ENCODE data around the gene HOXC10. TPM values are rescaled to one million over a fixed set of nuclear protein-coding genes. Genes with fewer than 3 reads are reported as not detected.

Gene HOXC10
- total and polyA plus RNA-seq, 2 donors from 2014 or later = 49.7 to 50.7 TPM

- H3K27ac ChIP-seq (ENCODE audit: low read depth in 2 of 2, low read length in 2 of 2) = peak overlapping the region; percentile 26 to 61
- H3K9me3 ChIP-seq (ENCODE audit: control insufficient read depth in 2 of 3, insufficient read depth in 1 of 3, low read length in 3 of 3) = no peaks in the 10 kb centered on the region
- peak overlapping the region in 1 of 3 donors; percentile 11 for H3K4me3 ChIP-seq (ENCODE audit: low read length in 3 of 3)
- peaks cover 4% of the 10 kb centered on the region for H3K27me3 ChIP-seq (ENCODE audit: control insufficient read depth, insufficient read depth, low read length)
- TF ChIP-seq CTCF (IDR thresholded peaks at IDR 0.05; ENCODE audit: borderline replicate concordance, extremely low read depth, insufficient read depth) = no peak
- intact Hi-C loops (cut with DNase I) = loop anchor here (5.0 kb wide), 1 partner anchor 185 kb away; no protein-coding TSS in a partner anchor
- no peak for FAIRE-seq
- H3K4me1 ChIP-seq (ENCODE audit: control insufficient read depth in 2 of 3, insufficient read depth in 2 of 3, low read depth in 1 of 3, low read length in 3 of 3) = peaks cover 4 to 27% (median 15%) of the 10 kb centered on the region in 3 donors
- no peak for DNase-seq
- no peaks in the 10 kb centered on the region for H3K36me3 ChIP-seq (ENCODE audit: control insufficient read depth in 2 of 3, insufficient read depth in 3 of 3, low read length in 3 of 3)
- H3K9ac ChIP-seq (ENCODE audit: low read length in 3 of 3) = peak overlapping the region in 1 of 3 donors; percentile 37
These were observed 27.0 kb downstream of the HOXC10 start for GRCh38 chr12:54011665-54012532.

GRCh38 chr12:54012631-54013409 lies 27.9 kb downstream of the HOXC10 start:
- FAIRE-seq (no peak), DNase-seq (peak in 1 of 5 donors; percentile 39)
- no peaks in the 10 kb centered on the region for H3K9me3 ChIP-seq (ENCODE audit: control insufficient read depth in 2 of 3, insufficient read depth in 1 of 3, low read length in 3 of 3)
- peaks cover 0 to 26% (median 12%) of the 10 kb centered on the region in 3 donors for H3K4me1 ChIP-seq (ENCODE audit: control insufficient read depth in 2 of 3, insufficient read depth in 2 of 3, low read depth in 1 of 3, low read length in 3 of 3)
- intact Hi-C loops (cut with DNase I) = loop anchor here (5.0 kb wide), 1 partner anchor 184 kb away; no protein-coding TSS in a partner anchor
- H3K27me3 ChIP-seq (ENCODE audit: control insufficient read depth, insufficient read depth, low read length) = no peaks in the 10 kb centered on the region
- H3K4me3 ChIP-seq (ENCODE audit: low read length in 3 of 3) = no peak overlapping the region
- no peaks in the 10 kb centered on the region for H3K36me3 ChIP-seq (ENCODE audit: control insufficient read depth in 2 of 3, insufficient read depth in 3 of 3, low read length in 3 of 3)
- no peak for TF ChIP-seq CTCF (IDR thresholded peaks at IDR 0.05; ENCODE audit: borderline replicate concordance, extremely low read depth, insufficient read depth)
- H3K9ac ChIP-seq (ENCODE audit: low read length in 3 of 3) = no peak overlapping the region
- H3K27ac ChIP-seq (ENCODE audit: low read depth in 2 of 2, low read length in 2 of 2) = peak overlapping the region; percentile 9 to 47

- Histone ChIP-seq H3K9ac (ENCODE audit: low read length in 3 of 3) (peak overlapping the region in 1 of 3 donors; percentile 13), H3K4me1 (ENCODE audit: control insufficient read depth in 2 of 3, insufficient read depth in 2 of 3, low read depth in 1 of 3, low read length in 3 of 3) (peaks cover 0 to 20% (median 10%) of the 10 kb centered on the region in 3 donors), H3K36me3 (ENCODE audit: control insufficient read depth in 2 of 3, insufficient read depth in 3 of 3, low read length in 3 of 3) (no peaks in the 10 kb centered on the region), H3K9me3 (ENCODE audit: control insufficient read depth in 2 of 3, insufficient read depth in 1 of 3, low read length in 3 of 3) (no peaks in the 10 kb centered on the region), H3K27me3 (ENCODE audit: control insufficient read depth, insufficient read depth, low read length) (no peaks in the 10 kb centered on the region), H3K27ac (ENCODE audit: low read depth in 2 of 2, low read length in 2 of 2) (peak overlapping the region; percentile 57 to 90), H3K4me3 (ENCODE audit: low read length in 3 of 3) (peak overlapping the region in 1 of 3 donors; percentile 51)
- DNase-seq (peak in 1 of 5 donors; percentile 71), FAIRE-seq (no peak)
- no peak for TF ChIP-seq CTCF (IDR thresholded peaks at IDR 0.05; ENCODE audit: borderline replicate concordance, extremely low read depth, insufficient read depth)
- intact Hi-C loops (cut with DNase I) = loop anchor here (5.0 kb wide), 1 partner anchor 183 kb away; no protein-coding TSS in a partner anchor
These were observed 29.6 kb downstream of the HOXC10 start for GRCh38 chr12:54014377-54015017.

Measured in kidney (tissue), 14 donors.